NK-92 treated with Interleukin-12 subunit alpha and Interleukin-12 subunit beta, amount 100 ng/mL, for 24 hours (cell line): ENCODE results near the gene MYO3B.
"Not testable (repeated sequence)": the region's sequence is repeated elsewhere in the genome, so short reads cannot be mapped to it uniquely, and the experiment has no call there.

Experiments
- DNase-seq: peaks from one replicate; lab custom pipeline; 2025; lab: John Stamatoyannopoulos, UW

The MYO3B gene

GRCh38 chr2:170568511-170568910 lies 390.6 kb downstream of the MYO3B start:
- no peak for DNase-seq

- DNase-seq = no peak
These were observed 393.7 kb downstream of the MYO3B start for GRCh38 chr2:170571612-170572011.

GRCh38 chr2:170573671-170574070 lies 395.7 kb downstream of the MYO3B start:
- DNase-seq = no peak

GRCh38 chr2:170576296-170576695 lies 398.3 kb downstream of the MYO3B start:
- DNase-seq = no peak

GRCh38 chr2:170577356-170577755 lies 399.4 kb downstream of the MYO3B start:
- DNase-seq = no peak

- DNase-seq = no peak
These were observed 400.7 kb downstream of the MYO3B start for GRCh38 chr2:170578606-170579005.

- no peak for DNase-seq
These were observed 401.6 kb downstream of the MYO3B start for GRCh38 chr2:170579511-170579910.

- DNase-seq = no peak
These were observed 404.4 kb downstream of the MYO3B start for GRCh38 chr2:170582313-170582712.

- no peak for DNase-seq
These were observed 405.0 kb downstream of the MYO3B start for GRCh38 chr2:170582751-170583463.

- DNase-seq = no peak
These were observed 407.1 kb downstream of the MYO3B start for GRCh38 chr2:170585067-170585466.

GRCh38 chr2:170586571-170587095 lies 408.7 kb downstream of the MYO3B start:
- DNase-seq = no peak

- no peak for DNase-seq
These were observed 409.2 kb downstream of the MYO3B start for GRCh38 chr2:170587117-170587516.

GRCh38 chr2:170587922-170588321 lies 410.0 kb downstream of the MYO3B start:
- no peak for DNase-seq

GRCh38 chr2:170588729-170589128 lies 410.8 kb downstream of the MYO3B start:
- no peak for DNase-seq

- DNase-seq = no peak
These were observed 418.6 kb downstream of the MYO3B start for GRCh38 chr2:170596576-170596975.

- no peak for DNase-seq
These were observed 420.1 kb downstream of the MYO3B start for GRCh38 chr2:170598067-170598395.

- no peak for DNase-seq
These were observed 423.5 kb downstream of the MYO3B start for GRCh38 chr2:170601489-170601888.

GRCh38 chr2:170605862-170606261 lies 427.9 kb downstream of the MYO3B start:
- DNase-seq = no peak

GRCh38 chr2:170607171-170607570 lies 429.2 kb downstream of the MYO3B start:
- no peak for DNase-seq

GRCh38 chr2:170610615-170611014 lies 432.7 kb downstream of the MYO3B start:
- no peak for DNase-seq

GRCh38 chr2:170618948-170619347 lies 441.0 kb downstream of the MYO3B start:
- DNase-seq = not testable (repeated sequence)

- DNase-seq = not testable (repeated sequence)
These were observed 457.1 kb downstream of the MYO3B start for GRCh38 chr2:170635094-170635493.

GRCh38 chr2:170639635-170640034 lies 461.7 kb downstream of the MYO3B start:
- no peak for DNase-seq

- no peak for DNase-seq
These were observed 464.0 kb downstream of the MYO3B start for GRCh38 chr2:170641961-170642360.
